HG02943 (cell line): ENCODE measurements around the gene UGT3A2.
"Not testable (repeated sequence)": the region's sequence is repeated elsewhere in the genome, so short reads cannot be mapped to it uniquely, and the experiment has no call there.

Source experiments
- ATAC-seq: cut with Tn5 transposase; IDR thresholded peaks from one replicate; pipeline ENCODE4 v1.9.1; 2021; ENCODE audit warnings: mild to moderate bottlenecking, low read depth, moderate library complexity; ENCODE audit not compliant: unreplicated experiment

Gene UGT3A2

DNA sequence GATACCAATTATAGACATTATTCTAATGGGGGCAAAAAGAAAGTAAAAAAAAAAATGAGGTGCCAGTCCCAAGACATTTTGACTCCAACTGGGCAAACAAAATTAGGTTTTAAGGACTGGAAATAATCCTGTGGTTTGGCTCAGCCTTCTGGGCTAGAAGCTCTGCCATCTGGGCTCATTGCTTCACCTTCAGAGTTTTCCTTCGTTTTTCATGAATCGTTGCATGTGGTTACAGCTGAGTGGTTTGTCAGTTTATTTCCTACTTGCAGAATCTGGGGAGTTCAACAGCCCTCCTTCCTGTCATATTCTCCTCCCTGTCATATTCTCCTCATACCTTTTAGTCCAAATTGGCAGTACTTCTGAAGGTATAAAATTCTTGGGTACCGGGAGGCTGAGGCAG is 12.0 kb downstream of the UGT3A2 start:
- no peak for ATAC-seq

DNA sequence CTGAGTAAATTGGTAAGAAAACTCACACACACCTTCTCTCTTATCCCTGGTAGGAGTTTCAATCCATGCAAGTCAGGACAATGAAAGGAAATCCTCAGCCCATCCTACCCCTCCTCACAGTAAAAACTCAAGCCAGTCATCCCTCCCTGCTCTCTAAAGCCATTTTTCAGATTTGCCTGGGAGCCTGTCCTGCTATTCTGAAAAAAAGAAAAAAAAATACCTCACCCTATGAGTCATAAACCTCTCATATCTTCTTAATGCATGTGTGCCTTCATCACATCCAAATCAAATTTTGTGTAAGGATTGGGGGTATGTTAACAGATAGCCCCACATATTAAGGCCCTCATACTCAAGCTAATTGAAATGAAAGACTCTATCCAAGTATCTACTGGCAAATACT is 14.1 kb downstream of the UGT3A2 start:
- no peak for ATAC-seq

DNA sequence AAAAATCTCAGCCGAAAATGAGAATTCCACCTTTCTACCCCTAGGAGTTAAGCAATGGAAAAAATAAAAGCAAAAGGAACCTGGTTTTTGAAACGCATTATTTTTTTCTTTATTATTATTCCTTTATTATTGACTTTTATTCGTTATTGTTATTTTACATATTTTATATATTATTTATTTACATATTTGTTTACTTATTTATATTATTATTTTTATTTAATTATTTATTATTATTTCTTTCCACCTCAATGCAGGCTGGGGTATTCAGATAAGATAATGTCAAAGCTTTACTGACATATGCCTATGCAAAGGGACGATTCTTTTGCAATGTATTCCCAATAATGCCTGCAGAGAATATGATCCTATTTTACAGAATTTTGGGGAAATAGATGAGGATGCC is 16.7 kb downstream of the UGT3A2 start:
- ATAC-seq: no peak

DNA sequence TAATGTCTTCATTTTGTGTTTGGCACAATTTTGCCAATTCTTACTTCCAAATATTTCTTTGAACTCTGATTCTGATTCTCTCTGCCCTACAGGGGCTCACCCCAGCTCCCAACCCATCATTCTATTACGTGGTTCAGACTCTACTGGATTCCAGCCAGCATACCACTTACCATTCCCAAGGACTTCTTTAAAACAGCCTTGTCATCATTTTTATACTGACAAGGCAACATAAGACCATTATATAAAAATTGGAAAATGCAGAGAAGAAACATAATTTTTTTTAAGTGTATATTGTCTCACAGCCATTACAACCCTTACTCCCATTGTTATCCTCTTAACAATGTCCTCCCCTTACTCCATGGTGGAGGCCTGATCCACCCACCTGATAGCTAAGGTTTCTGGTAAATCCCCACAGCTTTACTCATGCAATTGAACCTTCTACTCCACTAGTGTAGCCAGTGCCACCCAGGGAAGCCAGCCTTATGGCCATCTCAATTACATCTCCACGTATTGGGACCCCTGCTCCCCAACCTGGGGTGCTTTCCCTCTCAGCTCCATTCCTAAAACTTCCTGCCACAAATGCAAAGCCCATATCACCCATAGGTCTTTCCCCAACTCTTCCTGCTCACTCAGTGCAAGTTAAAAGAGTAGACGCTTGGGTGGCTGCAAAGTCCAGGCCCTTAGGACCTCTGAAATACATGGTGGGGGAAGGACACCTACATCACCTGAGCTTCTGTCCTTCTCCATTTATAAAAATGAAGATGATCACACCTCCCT is 19.1 kb downstream of the UGT3A2 start:
- no peak for ATAC-seq

DNA sequence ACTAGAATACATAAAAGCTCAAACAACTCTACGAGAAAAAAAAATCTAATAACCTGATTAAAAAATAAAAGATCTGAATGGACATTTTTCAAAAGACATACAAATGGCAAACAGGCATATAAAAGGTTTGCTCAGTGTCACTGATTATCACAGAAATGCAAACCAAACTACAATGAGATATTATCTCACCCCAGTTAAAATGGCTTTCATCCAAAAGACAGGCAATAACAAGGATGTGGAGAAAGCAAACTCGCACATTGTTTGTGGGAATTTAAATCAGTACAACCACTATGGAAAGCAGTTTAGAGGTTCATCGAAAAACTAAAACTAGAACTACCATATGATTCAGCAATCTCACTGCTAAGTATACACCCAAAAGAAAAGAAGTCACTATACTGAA is 20.8 kb downstream of the UGT3A2 start:
- no peak for ATAC-seq

DNA sequence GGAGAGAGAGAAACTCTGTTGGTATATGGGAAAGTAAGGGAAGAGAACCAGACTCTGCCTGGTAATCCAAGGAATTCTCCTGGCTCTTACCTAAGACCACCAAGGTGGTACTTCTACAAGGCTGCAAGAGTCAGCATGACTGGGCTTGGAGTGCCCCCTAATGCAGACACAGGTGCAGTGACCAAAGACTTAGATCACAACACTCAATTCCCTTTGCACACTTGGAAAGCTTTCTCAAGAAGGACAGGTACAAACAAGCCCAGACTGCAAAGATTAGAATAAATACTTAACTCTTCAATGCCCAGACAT is 25.2 kb downstream of the UGT3A2 start:
- no peak for ATAC-seq

DNA sequence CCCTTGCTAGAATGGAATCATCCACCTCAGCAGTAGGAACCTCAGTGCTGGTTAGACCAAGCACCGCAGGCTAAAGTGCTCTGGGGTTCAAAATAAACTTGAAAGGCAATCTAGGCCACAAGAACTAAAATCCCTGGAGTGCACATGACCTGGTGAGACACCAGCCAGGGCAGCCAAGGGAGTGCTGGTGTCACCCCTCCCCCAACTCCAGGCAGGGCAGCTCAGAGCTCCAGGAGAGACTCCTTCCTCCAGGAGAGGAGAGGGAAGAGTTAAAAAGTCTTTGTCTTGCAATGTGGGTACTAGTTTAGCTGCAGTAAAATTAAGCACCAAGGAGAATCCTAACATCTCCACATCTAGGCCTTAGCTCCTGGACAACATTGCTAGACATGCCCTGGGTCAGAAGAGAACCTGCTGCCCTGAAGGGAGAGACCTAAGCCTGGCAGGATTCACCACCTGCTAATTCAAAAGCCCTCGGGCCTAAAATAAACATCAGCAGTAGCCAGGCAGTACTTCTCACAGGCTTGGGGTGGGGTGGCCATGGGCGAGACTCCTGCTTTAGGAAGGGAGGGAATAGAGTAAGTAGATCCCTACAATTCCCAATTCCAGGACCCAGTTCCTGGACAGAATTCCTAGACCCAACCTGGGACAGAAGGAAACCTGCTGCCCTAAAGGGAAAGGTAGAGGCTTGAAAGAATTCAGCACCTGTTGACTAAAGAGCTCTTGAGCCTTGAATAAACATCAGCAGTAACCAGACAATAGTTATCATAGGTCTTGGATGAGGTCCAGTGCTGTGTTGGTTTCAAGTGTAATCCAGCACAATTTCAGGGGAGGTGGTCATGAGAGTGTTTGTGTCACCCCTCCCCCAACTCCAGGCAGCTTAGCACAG is 25.8 kb downstream of the UGT3A2 start:
- no peak for ATAC-seq

DNA sequence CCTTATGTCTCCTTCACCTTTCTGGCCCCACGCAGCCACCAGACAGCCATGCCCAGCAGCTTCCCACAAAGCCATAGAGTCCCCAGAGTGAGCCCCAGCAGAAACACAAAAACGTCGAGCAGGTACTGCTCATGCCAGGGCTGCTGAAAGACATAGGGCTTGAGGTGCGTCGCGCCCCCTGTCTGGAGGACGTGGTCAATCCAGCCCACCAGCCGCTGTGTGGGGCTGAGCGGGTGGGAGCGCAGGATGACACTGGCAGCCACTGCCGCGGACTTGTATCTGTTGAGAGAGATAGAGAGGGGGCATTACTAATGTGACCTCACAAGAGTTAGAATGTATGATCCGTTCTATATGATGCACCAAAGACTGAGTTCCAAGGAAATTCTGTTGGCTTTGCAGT is 31.0 kb downstream of the UGT3A2 start:
- no peak for ATAC-seq

DNA sequence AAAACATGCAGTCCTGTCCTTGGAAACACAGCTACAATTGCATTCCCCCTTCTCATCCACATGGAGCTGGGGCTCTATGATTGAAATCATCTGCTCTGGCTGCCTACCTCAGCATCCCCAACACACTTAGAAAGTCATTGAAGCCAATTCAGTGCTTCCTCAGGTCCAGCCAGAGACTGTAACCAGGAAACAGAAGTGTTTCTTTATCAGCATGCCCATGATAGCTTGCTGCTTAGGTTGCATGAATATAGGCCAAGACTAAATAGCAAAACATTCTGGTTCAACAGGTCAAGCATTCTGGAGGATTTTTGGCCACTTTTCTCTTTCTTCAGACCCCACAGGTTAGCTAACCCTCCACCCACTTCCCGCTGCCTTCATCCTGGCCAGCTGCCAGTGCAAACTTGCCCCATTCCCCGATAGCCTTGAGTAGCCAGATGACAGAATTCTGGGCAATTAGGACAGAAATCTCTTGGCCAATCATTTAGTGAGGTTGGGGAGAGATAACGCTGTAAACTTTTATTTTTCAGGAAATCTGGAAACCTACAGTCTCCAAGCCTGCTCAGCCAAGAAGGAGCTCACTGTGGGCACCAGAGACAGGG is 32.0 kb downstream of the UGT3A2 start:
- not testable (repeated sequence) for ATAC-seq

DNA sequence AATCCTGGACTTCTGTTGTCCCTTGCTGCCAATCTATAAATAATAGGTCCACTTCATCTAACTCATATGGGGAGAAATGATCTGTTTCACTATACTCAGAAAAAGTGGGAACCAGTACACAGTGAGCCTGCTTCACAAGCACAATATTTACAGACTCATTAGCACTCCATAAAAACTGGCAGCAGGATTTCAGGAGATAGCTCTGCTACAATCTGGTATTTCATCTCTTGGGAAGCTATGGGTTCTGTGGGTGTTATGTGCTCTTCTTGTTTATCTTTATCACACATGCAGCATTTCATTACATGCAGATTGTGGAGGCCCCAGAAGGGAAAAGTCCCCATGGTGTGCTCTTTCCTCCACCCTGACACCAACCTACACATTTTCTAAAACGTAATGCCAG is 33.2 kb downstream of the UGT3A2 start:
- no peak for ATAC-seq

DNA sequence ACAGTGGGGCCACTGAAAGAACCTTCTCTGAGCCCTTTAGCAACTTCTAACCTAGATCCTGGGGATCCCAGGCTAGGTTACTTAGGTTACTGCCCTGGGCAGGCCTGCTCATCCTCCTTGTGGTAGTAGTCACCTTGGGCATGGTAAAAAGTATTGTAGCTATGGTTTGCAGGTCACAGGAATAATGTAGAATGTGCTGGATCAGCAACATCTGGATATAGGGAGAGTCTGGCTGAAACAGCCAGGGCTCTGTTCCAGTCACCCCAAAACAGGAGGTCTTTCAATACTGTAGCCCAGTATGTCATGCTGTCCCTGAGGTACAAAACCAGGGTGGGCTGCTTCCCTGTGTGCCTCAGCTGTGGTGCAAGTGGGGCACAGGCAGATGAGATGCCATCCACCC is 33.6 kb downstream of the UGT3A2 start:
- ATAC-seq: no peak

DNA sequence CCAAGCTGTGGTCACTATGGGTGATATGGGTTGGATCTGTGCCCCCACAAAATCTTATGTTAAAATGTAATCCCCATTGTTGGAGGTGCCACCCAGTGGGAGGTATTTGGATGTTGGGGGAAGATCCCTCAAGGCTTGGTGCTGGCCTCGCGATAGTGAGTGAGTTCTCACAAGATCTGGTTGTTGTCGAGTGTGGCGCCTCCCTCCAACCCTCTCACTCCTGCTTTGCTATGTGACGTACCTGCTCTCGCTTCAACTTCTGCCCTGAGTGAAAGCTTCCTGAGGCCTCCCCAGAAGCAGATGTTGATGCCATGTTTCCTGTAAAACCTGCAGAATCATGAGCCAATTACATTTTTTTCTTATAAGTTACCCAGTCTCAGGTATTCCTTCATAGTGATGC is 35.5 kb downstream of the UGT3A2 start:
- no peak for ATAC-seq

DNA sequence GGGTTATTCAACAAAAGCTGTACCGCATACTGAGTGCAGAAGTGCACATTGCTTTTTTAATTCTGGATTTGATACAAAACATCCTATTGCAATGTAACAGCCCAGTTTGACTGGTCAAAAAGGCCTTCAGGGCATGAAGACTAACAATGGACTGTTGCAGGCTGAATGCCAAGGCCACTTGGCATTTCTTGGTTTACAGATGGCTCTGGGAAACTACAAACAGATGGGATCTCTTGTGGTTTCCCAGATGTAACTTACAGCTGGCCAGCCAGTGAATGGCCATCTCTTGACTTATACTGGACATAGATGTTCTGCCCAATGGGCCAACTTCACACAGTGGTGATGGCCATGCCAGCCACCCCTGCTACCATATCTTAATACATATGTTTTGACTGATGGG is 36.8 kb downstream of the UGT3A2 start:
- ATAC-seq: no peak

DNA sequence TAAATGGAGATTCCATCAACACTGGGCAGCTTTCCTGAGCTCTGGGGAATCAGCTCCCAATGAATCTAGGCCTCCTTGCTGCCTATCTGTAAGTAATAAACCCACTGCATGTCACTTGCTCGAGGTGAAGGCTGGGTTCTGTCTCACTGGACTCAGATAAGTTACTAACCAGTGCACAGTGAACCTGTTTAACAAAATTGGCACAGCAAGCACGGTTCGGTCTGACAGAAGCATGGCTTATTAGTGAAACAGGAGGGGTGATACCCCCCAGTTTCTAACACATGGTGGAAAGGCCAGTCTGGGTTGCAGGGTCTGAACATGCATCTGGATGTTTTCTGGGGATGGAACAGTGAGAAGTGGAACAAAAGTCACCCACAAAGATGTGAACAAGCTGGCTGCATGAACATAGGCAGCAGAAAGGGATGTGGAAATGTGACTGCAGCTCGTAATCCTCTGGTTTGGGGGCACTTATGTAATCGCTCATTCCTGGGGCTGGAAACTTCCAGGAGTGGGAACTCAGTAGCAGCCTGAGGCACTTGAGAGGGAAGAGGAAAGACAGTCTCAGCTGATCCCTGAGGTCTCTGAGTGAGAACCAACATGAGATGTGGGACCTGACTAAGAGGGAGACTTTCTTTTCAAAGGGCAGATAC is 37.7 kb downstream of the UGT3A2 start:
- no peak for ATAC-seq

DNA sequence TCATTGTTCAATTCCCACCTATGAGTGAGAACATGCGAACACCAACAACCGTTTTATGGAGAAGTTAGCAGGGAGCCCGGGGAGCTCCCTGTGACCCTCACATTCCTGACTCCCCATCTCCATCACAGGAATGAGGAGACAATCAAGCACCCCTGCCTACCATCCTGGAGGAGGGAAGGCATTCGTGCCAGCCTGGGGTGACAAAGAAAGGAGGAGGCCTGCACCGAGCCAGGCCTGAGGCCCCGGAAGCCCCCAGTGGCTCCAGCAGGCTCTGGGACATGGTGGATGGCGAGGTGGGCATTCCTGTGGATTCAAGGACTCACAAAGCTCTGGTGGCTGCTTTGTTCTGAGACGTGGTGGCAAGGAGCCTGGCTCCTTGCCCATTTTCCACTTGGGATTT is 39.0 kb downstream of the UGT3A2 start:
- no peak for ATAC-seq

DNA sequence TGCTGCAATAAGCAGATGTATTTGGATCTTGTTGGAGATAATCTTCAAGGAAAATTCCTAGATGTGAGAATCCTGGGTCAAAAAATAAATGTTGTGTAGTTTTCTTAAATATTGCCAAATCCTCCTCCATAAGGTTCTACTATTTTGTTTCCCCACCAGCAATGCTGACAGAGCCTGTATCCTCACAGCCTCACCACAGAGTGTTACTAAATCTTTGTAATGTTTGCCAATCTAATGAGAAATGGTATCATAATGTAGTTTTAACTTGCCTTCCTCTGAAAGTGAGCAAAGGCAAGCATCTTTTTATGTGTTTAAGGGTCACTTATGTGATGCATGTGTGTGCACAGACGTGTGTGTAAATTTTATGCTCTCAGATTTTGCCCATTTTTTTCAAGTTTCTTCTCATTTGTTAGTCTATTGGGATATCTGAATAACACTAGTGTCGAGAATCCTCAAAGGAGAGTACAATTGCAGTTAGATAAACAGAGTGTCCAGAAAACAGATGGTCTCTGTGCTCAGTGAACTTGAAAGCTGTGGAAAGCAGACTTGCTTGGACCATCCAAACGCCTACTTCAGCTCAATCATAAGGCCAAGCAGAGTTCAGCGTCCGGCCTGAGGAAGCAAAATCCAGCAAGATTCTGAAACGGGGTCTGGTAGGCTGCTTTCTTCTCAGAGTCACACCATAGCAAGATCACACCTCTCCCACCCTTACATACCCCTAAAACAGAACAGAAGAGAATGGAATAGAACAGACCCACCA is 39.8 kb downstream of the UGT3A2 start:
- ATAC-seq: no peak

DNA sequence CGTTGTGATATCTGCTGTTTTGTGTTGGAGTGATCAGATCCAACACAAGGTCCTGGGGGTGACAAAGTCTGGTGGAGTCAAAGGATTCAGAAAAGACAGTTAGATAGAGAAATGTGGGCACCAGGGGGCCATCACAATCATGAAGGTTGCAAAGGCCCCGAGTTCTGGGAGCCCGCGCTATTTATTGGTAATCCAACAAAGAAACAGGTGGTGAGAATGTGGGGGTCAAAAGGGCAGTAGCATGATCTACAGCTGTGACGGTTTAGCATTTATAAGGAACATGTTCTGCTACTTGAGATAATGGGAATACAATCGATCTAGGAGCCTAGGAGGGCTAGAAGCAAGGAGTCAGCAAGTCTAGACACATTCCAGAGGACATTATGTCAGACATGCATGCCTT is 44.4 kb downstream of the UGT3A2 start:
- not testable (repeated sequence) for ATAC-seq

DNA sequence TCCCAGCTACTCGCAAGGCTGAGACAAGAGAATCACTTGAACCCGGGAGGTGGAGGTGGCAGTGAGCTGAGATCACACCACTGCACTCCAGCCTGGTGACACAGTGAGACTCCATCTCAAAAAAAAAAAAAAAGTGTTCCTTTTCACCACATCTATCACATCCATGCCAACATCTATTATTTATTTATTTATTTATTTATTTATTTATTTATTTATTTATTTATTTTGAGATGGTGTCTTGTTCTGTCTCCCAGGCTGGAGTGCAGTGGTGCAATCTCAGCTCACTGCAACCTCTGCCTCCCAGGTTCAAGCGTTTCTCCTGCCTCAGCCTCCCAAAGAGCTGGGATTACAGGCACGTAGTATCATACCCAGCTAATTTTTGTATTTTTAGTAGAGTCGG is 47.1 kb downstream of the UGT3A2 start:
- not testable (repeated sequence) for ATAC-seq

DNA sequence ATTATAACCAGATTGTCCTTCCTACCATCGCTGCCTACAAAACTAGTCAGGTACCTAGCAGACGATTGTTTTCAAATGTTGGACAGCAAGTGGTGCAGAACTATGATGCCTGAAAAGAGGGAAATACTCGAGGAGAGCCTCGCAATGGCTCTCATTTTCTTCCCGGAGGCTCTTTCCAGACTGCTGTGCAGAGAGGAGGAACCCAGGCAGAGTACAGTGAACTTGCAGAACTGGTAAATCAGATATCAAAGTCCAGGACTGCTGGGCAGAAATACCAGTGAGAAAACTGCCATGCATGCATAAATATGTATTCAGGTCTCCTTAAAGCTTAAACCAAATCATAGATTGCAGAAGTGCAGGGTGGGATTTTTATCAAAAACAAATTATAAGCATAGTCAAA is 49.1 kb downstream of the UGT3A2 start:
- ATAC-seq: no peak

DNA sequence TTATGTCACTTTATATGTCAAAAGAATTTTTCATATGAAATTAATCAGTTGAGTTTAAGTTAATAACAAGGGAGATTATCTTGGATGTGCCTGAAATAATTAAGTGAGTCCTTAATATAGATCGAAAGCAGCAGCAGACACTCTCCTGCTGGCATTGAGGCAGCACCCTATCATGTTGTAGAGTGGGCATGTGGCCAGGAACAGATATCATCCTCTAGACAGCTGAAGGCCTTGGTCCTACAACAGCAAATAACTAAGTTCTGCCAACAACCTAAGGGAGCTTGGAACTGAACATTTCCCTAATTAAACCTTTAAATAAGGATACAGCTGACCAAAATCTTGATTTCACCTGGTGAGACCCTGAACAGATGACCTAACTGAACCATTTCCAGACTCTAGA is 49.7 kb downstream of the UGT3A2 start:
- ATAC-seq: no peak
